MCF 10A (cell line): ENCODE measurements around the gene RALY. TPM values are rescaled to one million over a fixed set of nuclear protein-coding genes. Genes with fewer than 3 reads are reported as not detected.

Experiments
- BruUV-seq: library from RNA; stranded (reverse); fragments of 400-500 nt; replicated peaks from 2 replicates; lab custom pipeline; 2021; lab: Mats Ljungman, UMichigan
- CTCF ChIA-PET: fragments of 300-600 bp; sonication (Branson Sonifier 250); formaldehyde crosslinking; extraction: SDS; loops from one replicate; lab custom pipeline; 2021; ENCODE audit warnings: antibody characterized with exemption, inconsistent platforms; lab: Yijun Ruan, JAX
- POLR2A ChIA-PET: fragments of 300-600, 350-650 bp; sonication (Branson Sonifier 250); formaldehyde crosslinking; extraction: SDS; loops from one replicate; lab custom pipeline; 2020; ENCODE audit warnings: antibody characterized with exemption, inconsistent platforms; lab: Yijun Ruan, JAX
- DNase-seq: peaks from one replicate; pipeline ENCODE4 v3.0.0-alpha.2; 2018; ENCODE audit not compliant: unreplicated experiment
- H3K27ac Mint-ChIP-seq: one replicate; pipeline ENCODE4 v1.8.0; 2022; ENCODE audit warnings: mild to moderate bottlenecking, low read depth, mixed read lengths; ENCODE audit not compliant: unreplicated experiment
- H3K27me3 Mint-ChIP-seq: one replicate; pipeline ENCODE4 v1.8.0; 2022; ENCODE audit warnings: mixed read lengths; ENCODE audit not compliant: insufficient read depth, unreplicated experiment
- H3K36me3 Mint-ChIP-seq: one replicate; pipeline ENCODE4 v1.8.0; 2022; ENCODE audit warnings: mild to moderate bottlenecking, moderate library complexity, mixed read lengths; ENCODE audit not compliant: insufficient read depth, unreplicated experiment
- H3K4me1 Mint-ChIP-seq: one replicate; pipeline ENCODE4 v1.8.0; 2022; ENCODE audit warnings: mixed read lengths; ENCODE audit not compliant: insufficient read depth, unreplicated experiment
- H3K4me3 Mint-ChIP-seq: one replicate; pipeline ENCODE4 v1.8.0; 2022; ENCODE audit warnings: mild to moderate bottlenecking, moderate library complexity, mixed read lengths; ENCODE audit not compliant: unreplicated experiment
- H3K9me3 Mint-ChIP-seq: one replicate; pipeline ENCODE4 v1.8.0; 2022; ENCODE audit warnings: mixed read lengths; ENCODE audit not compliant: unreplicated experiment
- intact Hi-C: fragments of 100-400 bp; cut with micrococcal nuclease; formaldehyde crosslinking; loops from 2 replicates; pipeline ENCODE4 v1.14.1; 2022
- total RNA-seq: library from RNA; stranded (reverse); gene quantifications from 2 replicates; pipeline ENCODE4 v1.2.3, GENCODE V29; 2022
- TF ChIP-seq, protein P1 (sequence below): fragments of 200-600 bp; IDR thresholded peaks from one replicate; pipeline ENCODE4 v1.8.0; 2022; ENCODE audit warnings: antibody characterized with exemption, mild to moderate bottlenecking; ENCODE audit not compliant: unreplicated experiment

The RALY gene
- total RNA-seq, 1 experiment from 2014 or later, result 120 TPM

DNA sequence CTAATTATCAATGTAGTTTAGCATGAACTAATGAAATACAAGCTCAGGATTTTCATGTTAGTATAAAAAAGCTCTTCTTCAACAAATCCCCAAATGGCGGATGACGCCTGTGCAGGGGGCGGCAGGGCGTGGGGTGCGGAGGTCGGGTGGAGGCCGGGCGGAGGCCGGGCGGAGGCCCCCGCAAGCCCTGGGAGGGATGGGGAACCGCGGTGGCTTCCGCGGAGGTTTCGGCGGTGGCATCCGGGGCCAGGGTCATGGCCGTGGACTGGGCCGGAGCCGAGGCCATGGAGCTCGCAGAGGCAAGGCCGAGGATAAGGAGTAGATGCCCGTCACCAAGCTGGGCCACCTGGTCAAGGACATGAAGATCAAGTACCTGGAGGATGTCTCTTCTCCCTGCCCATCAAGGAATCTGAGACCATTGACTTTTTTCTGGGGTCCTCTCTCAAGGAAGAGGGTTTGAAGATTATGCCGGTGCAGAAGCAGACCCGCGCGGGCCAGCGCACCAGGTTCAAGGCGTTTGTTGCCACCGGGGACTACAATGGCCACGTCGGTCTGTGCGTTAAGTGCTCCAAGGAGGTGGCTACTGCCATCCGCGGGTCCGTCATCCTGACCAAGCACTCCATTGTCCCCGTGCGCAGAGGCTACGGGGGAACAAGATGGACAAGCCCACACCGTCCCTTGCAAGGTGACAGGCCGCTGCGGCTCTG lies 128.7 kb downstream of the RALY start:
- no peak for DNase-seq
- Mint-ChIP-seq H3K9me3 (no peaks in the 10 kb centered on the region), H3K4me1 (no peaks in the 10 kb centered on the region), H3K36me3 (no peaks in the 10 kb centered on the region), H3K27me3 (peaks cover 24% of the 10 kb centered on the region), H3K4me3 (no peak overlapping the region), H3K27ac (no peak overlapping the region)
- POLR2A ChIA-PET, result interaction anchor here (0.6 to 3.5 kb wide), 4 partner anchors 10 to 39 kb away, joined by 3 to 22 read pairs (median 4); partner anchors contain the start of gene EIF2S2
- intact Hi-C loops, result no loop called here
- BruUV-seq, result no TSS peak
- CTCF ChIA-PET, result interaction anchor here (0.7 to 1.3 kb wide), 3 partner anchors 40 to 833 kb away, joined by 3 read pairs; no protein-coding TSS in a partner anchor
- TF ChIP-seq, protein P1, sequence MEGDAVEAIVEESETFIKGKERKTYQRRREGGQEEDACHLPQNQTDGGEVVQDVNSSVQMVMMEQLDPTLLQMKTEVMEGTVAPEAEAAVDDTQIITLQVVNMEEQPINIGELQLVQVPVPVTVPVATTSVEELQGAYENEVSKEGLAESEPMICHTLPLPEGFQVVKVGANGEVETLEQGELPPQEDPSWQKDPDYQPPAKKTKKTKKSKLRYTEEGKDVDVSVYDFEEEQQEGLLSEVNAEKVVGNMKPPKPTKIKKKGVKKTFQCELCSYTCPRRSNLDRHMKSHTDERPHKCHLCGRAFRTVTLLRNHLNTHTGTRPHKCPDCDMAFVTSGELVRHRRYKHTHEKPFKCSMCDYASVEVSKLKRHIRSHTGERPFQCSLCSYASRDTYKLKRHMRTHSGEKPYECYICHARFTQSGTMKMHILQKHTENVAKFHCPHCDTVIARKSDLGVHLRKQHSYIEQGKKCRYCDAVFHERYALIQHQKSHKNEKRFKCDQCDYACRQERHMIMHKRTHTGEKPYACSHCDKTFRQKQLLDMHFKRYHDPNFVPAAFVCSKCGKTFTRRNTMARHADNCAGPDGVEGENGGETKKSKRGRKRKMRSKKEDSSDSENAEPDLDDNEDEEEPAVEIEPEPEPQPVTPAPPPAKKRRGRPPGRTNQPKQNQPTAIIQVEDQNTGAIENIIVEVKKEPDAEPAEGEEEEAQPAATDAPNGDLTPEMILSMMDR, result no peak

DNA sequence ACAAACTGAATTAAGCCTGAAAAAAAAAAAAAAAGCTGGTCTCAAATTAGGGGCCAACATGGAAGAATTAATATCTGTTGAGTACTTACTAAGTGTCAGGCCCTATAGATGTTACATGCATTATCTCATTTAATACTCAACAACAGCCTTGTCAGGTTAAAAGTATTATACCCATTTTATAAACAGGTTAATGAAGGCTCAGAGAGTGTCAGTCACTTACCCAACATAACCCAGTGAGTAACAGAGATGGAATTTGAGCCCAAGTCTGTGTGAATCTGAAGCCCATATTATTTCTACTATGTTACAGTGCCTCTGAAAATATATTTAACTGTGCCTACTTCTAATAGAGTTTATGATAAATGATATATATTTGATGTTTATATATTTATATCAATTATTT lies 129.6 kb downstream of the RALY start:
- H3K27me3 Mint-ChIP-seq, result peaks cover 28% of the 10 kb centered on the region
- ChIA-PET CTCF (no interaction called here), POLR2A (interaction anchor here (3.5 kb wide), 1 partner anchor 11 kb away, joined by 22 read pairs; the partner anchor contains the start of gene EIF2S2)
- H3K4me3 Mint-ChIP-seq, result no peak overlapping the region
- TF ChIP-seq, protein P1, result no peak
- H3K4me1 Mint-ChIP-seq, result no peaks in the 10 kb centered on the region
- intact Hi-C loops, result no loop called here
- no peaks in the 10 kb centered on the region for H3K36me3 Mint-ChIP-seq
- BruUV-seq, result no TSS peak
- DNase-seq, result no peak
- H3K9me3 Mint-ChIP-seq, result no peaks in the 10 kb centered on the region
- H3K27ac Mint-ChIP-seq, result no peak overlapping the region

GRCh38 chr20:34124469-34125249 lies 130.9 kb downstream of the RALY start:
- POLR2A ChIA-PET, result interaction anchor here (0.9 to 2.3 kb wide), 2 partner anchors 9 to 12 kb away, joined by 3 to 14 read pairs; partner anchors contain the start of gene EIF2S2
- no peak overlapping the region for H3K27ac Mint-ChIP-seq
- intact Hi-C loops, result loop anchor here (5.0 kb wide), 1 partner anchor 207 kb away; no protein-coding TSS in a partner anchor
- no peaks in the 10 kb centered on the region for H3K4me1 Mint-ChIP-seq
- no TSS peak for BruUV-seq
- no peak overlapping the region for H3K4me3 Mint-ChIP-seq
- peaks cover 23% of the 10 kb centered on the region for H3K27me3 Mint-ChIP-seq
- H3K36me3 Mint-ChIP-seq, result no peaks in the 10 kb centered on the region
- TF ChIP-seq, protein P1, result no peak
- no peaks in the 10 kb centered on the region for H3K9me3 Mint-ChIP-seq
- no peak for DNase-seq
- CTCF ChIA-PET, result interaction anchor here (0.6 to 0.7 kb wide), 4 partner anchors 32 to 1210 kb away, joined by 3 to 4 read pairs (median 4); no protein-coding TSS in a partner anchor
